Psoas muscle (tissue), 8 donors: ENCODE results near the gene OXNAD1. TPM values are rescaled to one million over a fixed set of nuclear protein-coding genes. Genes with fewer than 3 reads are reported as not detected.

ENCODE experiments used
- ATAC-seq, 4 donors: fragments of 200-7000 bp; cut with Tn5 transposase; one replicate each; pipeline ENCODE4 v1.9.1; 2020; ENCODE audit warnings: moderate library complexity in 3 of 4, mild to moderate bottlenecking in 2 of 4
- DNase-seq, 2 donors: peaks; one replicate each; pipeline ENCODE4 v3.0.0-alpha.2; 2020
- H3K27ac ChIP-seq: fragments of 200-600 bp; one replicate; pipeline ENCODE4 v1.8.0; 2022
- H3K27me3 ChIP-seq, 3 donors: fragments of 200-600 bp in 1 of 3; one replicate each; pipeline versions ENCODE4 v1.6.1 to v1.8.0; 2013 to 2022; ENCODE audit warnings: low read length in 2 of 3, mild to moderate bottlenecking in 2 of 3, moderate library complexity in 1 of 3; ENCODE audit not compliant: insufficient read depth in 3 of 3
- H3K36me3 ChIP-seq, 2 donors: fragments of 200-600 bp in 1 of 2; one replicate each; pipeline versions ENCODE4 v1.6.1 to v1.8.0; 2013 to 2022; ENCODE audit warnings: low read depth in 1 of 2, mild to moderate bottlenecking in 1 of 2, moderate library complexity in 1 of 2; ENCODE audit not compliant: insufficient read depth in 1 of 2
- H3K4me1 ChIP-seq: fragments of 200-600 bp; one replicate; pipeline ENCODE4 v1.8.0; 2022
- H3K4me3 ChIP-seq: fragments of 200-600 bp; one replicate; pipeline ENCODE4 v1.8.0; 2022; ENCODE audit warnings: mild to moderate bottlenecking
- H3K9me3 ChIP-seq: fragments of 200-600 bp; one replicate; pipeline ENCODE4 v1.8.0; 2022
- CTCF ChIP-seq: fragments of 200-600 bp; IDR thresholded peaks from one replicate; pipeline ENCODE4 v1.8.0; 2022; ENCODE audit warnings: antibody characterized with exemption
- WGBS, 3 donors: extraction: QIAGEN DNeasy Blood & Tissue Kit; methylation state at CpG; one replicate each; pipeline versions ENCODE4 v1.1.6 to v1.1.7; 2013; 5-methylcytosine and 5-hydroxymethylcytosine counted together
- intact Hi-C, 2 donors: fragments of 100-400 bp; cut with DNase I; formaldehyde crosslinking; loops; one replicate each; pipeline versions ENCODE4 v1.11.0 to v1.14.2; 2022
- polyA plus RNA-seq, 3 donors: library from polyadenylated mRNA; stranded (reverse); fragments of 200-250 nt; gene quantifications; one replicate each; pipeline ENCODE4 v1.2.3, GENCODE V29; 2013
- total RNA-seq, 4 donors: library from RNA; stranded (reverse); fragmentation: NEBNext Ultra II Directional in 2 of 4; extraction: Animal tissue kit (Norgen Biotek cat#: 25700) in 2 of 4; gene quantifications; one replicate each; pipeline versions ENCODE4 v1.2.1 to v1.2.4, GENCODE V29; 2021 to 2023
- donor health status: healthy with polysubstance abuse.
- donor health status: DM: no; HTN: no; CAD: no; lungs with moderate emphysema.
- donor health status: Bipolar disorder and iron deficiency.
- donor health status: healthy.
- donor health status: DM: yes; HTN: yes; CAD: no.
- donor health status: DM: no; HTN: no; CAD: no.
- donor health status: DM: no; HTN: no; CAD: no.
- donor health status: DM: yes; HTN: yes; CAD: no.

Gene OXNAD1
- total and polyA plus RNA-seq, 7 donors, result 5.4 to 24.4 (median 10.4) TPM

- Histone ChIP-seq H3K36me3 (peaks cover 5 to 25% of the 10 kb centered on the region in 2 donors), H3K4me1 (peaks cover 31% of the 10 kb centered on the region), H3K27me3 (no peaks in the 10 kb centered on the region), H3K4me3 (no peak overlapping the region), H3K27ac (peak overlapping the region; percentile 78), H3K9me3 (no peaks in the 10 kb centered on the region)
- intact Hi-C loops, result no loop called here
- TF ChIP-seq CTCF, result no peak
- 23 to 45% (median 25%) methylated on average over 3 of the region's 3 CpGs for WGBS, 3 donors
- no peak for DNase-seq
- peak; percentile 70 to 94 (median 82) for ATAC-seq
Measured at GRCh38 chr3:16279010-16279801, 14.2 kb downstream of the OXNAD1 start.

- no peaks in the 10 kb centered on the region for H3K9me3 ChIP-seq
- H3K27ac ChIP-seq, result no peak overlapping the region
- peaks cover 5 to 12% of the 10 kb centered on the region in 2 donors for H3K36me3 ChIP-seq
- H3K4me1 ChIP-seq, result peaks cover 39% of the 10 kb centered on the region
- 85 to 91% (median 88%) methylated on average over 2 of the region's 2 CpGs for WGBS, 3 donors
- DNase-seq, result no peak
- H3K27me3 ChIP-seq, result no peaks in the 10 kb centered on the region
- TF ChIP-seq CTCF, result no peak
- H3K4me3 ChIP-seq, result no peak overlapping the region
- no peak for ATAC-seq
- intact Hi-C loops, result no loop called here
Measured at GRCh38 chr3:16280671-16281070, 15.7 kb downstream of the OXNAD1 start.

GRCh38 chr3:16284633-16285032 lies 19.6 kb downstream of the OXNAD1 start:
- 97 to 100% (median 98%) methylated on average over 1 of the region's 1 CpG for WGBS, 3 donors
- no peak for TF ChIP-seq CTCF
- H3K27me3 ChIP-seq, result no peaks in the 10 kb centered on the region
- intact Hi-C loops, result no loop called here
- no peak overlapping the region for H3K27ac ChIP-seq
- H3K4me1 ChIP-seq, result peaks cover 38% of the 10 kb centered on the region
- DNase-seq, result no peak
- no peak overlapping the region for H3K4me3 ChIP-seq
- peaks cover 5 to 12% of the 10 kb centered on the region in 2 donors for H3K36me3 ChIP-seq
- H3K9me3 ChIP-seq, result no peaks in the 10 kb centered on the region
- ATAC-seq, result no peak

GRCh38 chr3:16286161-16286560 lies 21.1 kb downstream of the OXNAD1 start:
- Histone ChIP-seq H3K36me3 (peaks cover 5 to 12% of the 10 kb centered on the region in 2 donors), H3K4me3 (no peak overlapping the region), H3K27me3 (no peaks in the 10 kb centered on the region), H3K9me3 (no peaks in the 10 kb centered on the region), H3K27ac (peak overlapping the region; percentile 80), H3K4me1 (peaks cover 39% of the 10 kb centered on the region)
- TF ChIP-seq CTCF, result no peak
- WGBS, 3 donors, result 46 to 86% (median 60%) methylated on average over 3 of the region's 3 CpGs
- ATAC-seq, result peak; percentile 59 to 84 (median 76)
- intact Hi-C loops, result no loop called here
- DNase-seq, result no peak
